Measurements from ENCODE around the gene MRPL24. TPM values are rescaled to one million over a fixed set of nuclear protein-coding genes. Genes with fewer than 3 reads are reported as not detected.
A peak's percentile ranks its signal among the peaks of the same experiment; 100 is the strongest.

MRPL24 gene
- total and polyA plus RNA-seq, 9 of the 15 experiments (the other 6 are each of a cell fraction or from before 2014, with no cell fraction given) = 74.3 to 267 (median 113) TPM

- no peak for TF ChIP-seq ZBTB5 (IDR thresholded peaks at IDR 0.05)
- TF ChIP-seq PML (IDR thresholded peaks at IDR 0.05; ENCODE audit: low read length) = no peak
- no peak for TF ChIP-seq EWSR1 (IDR thresholded peaks at IDR 0.05; ENCODE audit: borderline replicate concordance, low read depth, partially characterized antibody)
- no peak for TF ChIP-seq ZNF76 (CRISPR knock-in tag; IDR thresholded peaks at IDR 0.05; ENCODE audit: borderline replicate concordance)
- TF ChIP-seq STAT5A (IDR thresholded peaks at IDR 0.05; ENCODE audit: borderline replicate concordance, low read length) = no peak
- no peak for TF ChIP-seq SAP30 (IDR thresholded peaks at IDR 0.05; ENCODE audit: borderline replicate concordance, insufficient read depth, low read depth, low read length, poor library complexity, severe bottlenecking)
- TF ChIP-seq ZNF146 (CRISPR knock-in tag; IDR thresholded peaks at IDR 0.05; ENCODE audit: unreplicated experiment) = no peak
- TF ChIP-seq ZNF431 (CRISPR knock-in tag; IDR thresholded peaks at IDR 0.05) = peak; percentile 50; the same call in 1 of the 2 replicates
- TF ChIP-seq HDAC6 (IDR thresholded peaks at IDR 0.05; ENCODE audit: low read depth, low read length) = no peak
- no peak for TF ChIP-seq JUNB (CRISPR knock-in tag; conservative IDR thresholded peaks at IDR 0.05)
- TF ChIP-seq RFX7 (CRISPR knock-in tag; IDR thresholded peaks at IDR 0.05) = no peak
- no peak for TF ChIP-seq MEF2D (tag; conservative IDR thresholded peaks at IDR 0.05; ENCODE audit: low read depth)
- no peak for TF ChIP-seq AFF4 (CRISPR knock-in tag; IDR thresholded peaks at IDR 0.05)
- TF ChIP-seq TEAD4 (IDR thresholded peaks at IDR 0.05; ENCODE audit: low read length) = no peak
- no peak for TF ChIP-seq TEAD4 (CRISPR knock-in tag; IDR thresholded peaks at IDR 0.05; ENCODE audit: borderline replicate concordance)
- TF ChIP-seq TEAD2 (tag; IDR thresholded peaks at IDR 0.05) = no peak
- 0 out of 2 replicates have a peak, but pooled peaks have one; percentile 26 for TF ChIP-seq NFE2 (IDR thresholded peaks at IDR 0.05; ENCODE audit: low read depth)
- no peak for TF ChIP-seq ZNF12 (CRISPR knock-in tag; IDR thresholded peaks at IDR 0.05)
- no peak for TF ChIP-seq FOXK1 (CRISPR knock-in tag; IDR thresholded peaks at IDR 0.05; ENCODE audit: borderline replicate concordance)
- TF ChIP-seq CHD2 (IDR thresholded peaks at IDR 0.05; ENCODE audit: low read depth, low read length) = peak; percentile 42; the same call in 1 of the 2 replicates
These were observed 47.7 kb downstream of the MRPL24 start (continued) for GRCh38 chr1:156692925-156693847.
